SK-N-SH (cell line): Measurements from ENCODE around the gene KLHL35. TPM values are rescaled to one million over a fixed set of nuclear protein-coding genes. Genes with fewer than 3 reads are reported as not detected.

Experiments used
- CTCF ChIA-PET: fragments of 300-600, 350-600 bp; formaldehyde crosslinking; extraction: SDS; loops from one replicate; lab custom pipeline; 2021; lab: Yijun Ruan, JAX
- POLR2A ChIA-PET: fragments of 350-600 bp; sonication (Branson Sonifier 250); formaldehyde crosslinking; extraction: SDS; loops from one replicate; lab custom pipeline; 2020; ENCODE audit warnings: antibody characterized with exemption, inconsistent platforms; lab: Yijun Ruan, JAX
- DNase-seq: peaks from one replicate; pipeline ENCODE4 v3.0.0; 2012
- H2AFZ ChIP-seq: fragments of 200-600 bp; sonication (generic); 2 replicates; pipeline ENCODE4 v1.8.1; 2016; ENCODE audit warnings: antibody characterized with exemption, mild to moderate bottlenecking, low read depth
- H3F3A ChIP-seq: fragments of 200-600 bp; sonication (generic); replicated peaks from 2 replicates; pipeline ENCODE3; 2016; ENCODE audit warnings: antibody characterized with exemption, mild to moderate bottlenecking; ENCODE audit not compliant: insufficient read depth
- H3K27ac ChIP-seq, 2 experiments: fragments of 200-500 bp in 1 of 2; fragments of 200-600 bp in 1 of 2; sonication (Bioruptor generic) in 1 of 2; sonication (generic), shearing (Covaris generic) in 1 of 2; 2 replicates each; pipeline versions ENCODE4 v1.5.1 to v1.6.1; 2014 to 2016; ENCODE audit warnings: low read depth in 2 of 2, inconsistent platforms in 1 of 2, low read length in 1 of 2, mild to moderate bottlenecking in 1 of 2, mixed read lengths in 1 of 2
- H3K27me3 ChIP-seq: fragments of 200-600 bp; sonication (generic), shearing (Covaris generic); 2 replicates; pipeline ENCODE4 v1.6.1; 2016; ENCODE audit warnings: mixed run types; ENCODE audit not compliant: insufficient read depth
- H3K36me3 ChIP-seq, 2 experiments: fragments of 200-500 bp in 1 of 2; fragments of 200-600 bp in 1 of 2; sonication (Bioruptor generic) in 1 of 2; sonication (generic) in 1 of 2; replicated peaks in 1 of 2; 2 replicates each; pipeline versions ENCODE3 to v1.5.1; 2014 to 2016; ENCODE audit warnings: low read length in 1 of 2, mild to moderate bottlenecking in 1 of 2; ENCODE audit not compliant: insufficient read depth in 2 of 2, control insufficient read depth in 1 of 2
- H3K4me1 ChIP-seq, 2 experiments: fragments of 200-500 bp in 1 of 2; fragments of 200-600 bp in 1 of 2; sonication (Bioruptor generic) in 1 of 2; sonication (generic), shearing (Covaris generic) in 1 of 2; 2 replicates each; pipeline versions ENCODE4 v1.5.1 to v1.6.1; 2014 to 2016; ENCODE audit warnings: low read depth in 1 of 2, low read length in 1 of 2, mixed run types in 1 of 2; ENCODE audit not compliant: insufficient read depth in 2 of 2, control insufficient read depth in 1 of 2
- H3K4me2 ChIP-seq: fragments of 200-600 bp; sonication (generic), shearing (Covaris generic); 2 replicates; pipeline ENCODE4 v1.6.1; 2017; ENCODE audit warnings: mixed run types
- H3K4me3 ChIP-seq, 2 experiments: fragments of 200-500 bp in 1 of 2; fragments of 200-600 bp in 1 of 2; sonication (Bioruptor generic) in 1 of 2; sonication (generic), shearing (Covaris generic) in 1 of 2; 2 replicates each; pipeline versions ENCODE4 v1.5.1 to v1.8.1; 2014 to 2016; ENCODE audit warnings: low read depth in 2 of 2, inconsistent platforms in 1 of 2, low read length in 1 of 2, mild to moderate bottlenecking in 1 of 2, mixed read lengths in 1 of 2, moderate library complexity in 1 of 2
- H3K79me2 ChIP-seq: fragments of 200-600 bp; sonication (generic); 2 replicates; pipeline ENCODE4 v1.8.1; 2017; ENCODE audit warnings: mild to moderate bottlenecking; ENCODE audit not compliant: insufficient read depth
- H3K9ac ChIP-seq: fragments of 200-600 bp; sonication (generic); 2 replicates; pipeline ENCODE4 v1.6.1; 2017; ENCODE audit warnings: mixed run types
- H3K9me2 ChIP-seq: fragments of 200-600 bp; sonication (generic); 2 replicates; pipeline ENCODE4 v1.6.1; 2017; ENCODE audit warnings: mixed run types
- H3K9me3 ChIP-seq: fragments of 200-600 bp; sonication (generic); 2 replicates; pipeline ENCODE4 v1.6.1; 2017; ENCODE audit warnings: mixed run types, mild to moderate bottlenecking, moderate library complexity
- H4K20me1 ChIP-seq: fragments of 200-600 bp; sonication (generic); 2 replicates; pipeline ENCODE4 v1.6.1; 2017; ENCODE audit warnings: mild to moderate bottlenecking, mixed run types; ENCODE audit not compliant: insufficient read depth
- CTCF ChIP-seq: fragments of 200-600 bp; sonication (generic); IDR thresholded peaks from 2 replicates; pipeline ENCODE4 v1.6.1; 2017; ENCODE audit warnings: antibody characterized with exemption, mild to moderate bottlenecking, moderate library complexity
- GATA2 ChIP-seq: sonication (generic); formaldehyde crosslinking; IDR thresholded peaks from 2 replicates; pipeline ENCODE4 v1.5.0; 2020; ENCODE audit warnings: mild to moderate bottlenecking, missing genetic modification reagents
- MXI1 ChIP-seq: IDR thresholded peaks from 2 replicates; pipeline ENCODE4 v1.6.1; 2012; ENCODE audit warnings: mild to moderate bottlenecking, low read depth, low read length, improper control_type of control experiment
- NRF1 ChIP-seq: IDR thresholded peaks from 2 replicates; pipeline ENCODE4 v1.6.1; 2012; ENCODE audit warnings: low read depth, mild to moderate bottlenecking, low read length
- PBX3 ChIP-seq: IDR thresholded peaks from 2 replicates; pipeline ENCODE4; 2012
- RFX5 ChIP-seq: IDR thresholded peaks from 2 replicates; pipeline ENCODE4 v1.6.1; 2012; ENCODE audit warnings: mild to moderate bottlenecking, improper control_type of control experiment, low read length
- SIN3A ChIP-seq: IDR thresholded peaks from 2 replicates; pipeline ENCODE4 v1.6.1; 2012; ENCODE audit warnings: low read depth, mild to moderate bottlenecking, low read length, moderate library complexity, borderline replicate concordance
- SMC3 ChIP-seq: IDR thresholded peaks from 2 replicates; pipeline ENCODE4 v1.6.1; 2012; ENCODE audit warnings: low read depth, low read length, improper control_type of control experiment
- TCF12 ChIP-seq: IDR thresholded peaks from 2 replicates; pipeline ENCODE4 v1.4.0; 2012
- TEAD4 ChIP-seq: IDR thresholded peaks from 2 replicates; pipeline ENCODE4 v1.4.0; 2012; ENCODE audit warnings: mild to moderate bottlenecking, borderline replicate concordance; ENCODE audit not compliant: insufficient read depth
- YY1 ChIP-seq: IDR thresholded peaks from 2 replicates; pipeline ENCODE4 v1.4.0; 2012; ENCODE audit warnings: low read depth, mild to moderate bottlenecking
- WGBS: methylation state at CpG from one replicate; pipeline ENCODE4 v1.1.6; 2017; ENCODE audit warnings: low lambda C conversion rate; 5-methylcytosine and 5-hydroxymethylcytosine counted together
- polyA plus RNA-seq, 3 experiments: library from polyadenylated mRNA; depleted of rRNA; stranded (reverse); fragments of >200 nt; gene quantifications; 2 replicates each; pipeline ENCODE4 v1.2.3, GENCODE V29; 2012
- TF ChIP-seq, protein P1 (sequence below): IDR thresholded peaks from 2 replicates; pipeline ENCODE4 v1.4.0; 2012; ENCODE audit warnings: low read depth, borderline replicate concordance
- TF ChIP-seq, protein P2 (sequence below): IDR thresholded peaks from 2 replicates; pipeline ENCODE4 v1.4.0; 2012; ENCODE audit warnings: low read depth
- TF ChIP-seq, protein P3 (sequence below): fragments of 150-350 bp; IDR thresholded peaks from 2 replicates; pipeline ENCODE4 v1.6.1; 2016; ENCODE audit warnings: mild to moderate bottlenecking, low read depth, low read length

Gene KLHL35
- polyA plus RNA-seq, 1 of the 3 experiments (the other 2 are of a cell fraction): 1.7 TPM

DNA sequence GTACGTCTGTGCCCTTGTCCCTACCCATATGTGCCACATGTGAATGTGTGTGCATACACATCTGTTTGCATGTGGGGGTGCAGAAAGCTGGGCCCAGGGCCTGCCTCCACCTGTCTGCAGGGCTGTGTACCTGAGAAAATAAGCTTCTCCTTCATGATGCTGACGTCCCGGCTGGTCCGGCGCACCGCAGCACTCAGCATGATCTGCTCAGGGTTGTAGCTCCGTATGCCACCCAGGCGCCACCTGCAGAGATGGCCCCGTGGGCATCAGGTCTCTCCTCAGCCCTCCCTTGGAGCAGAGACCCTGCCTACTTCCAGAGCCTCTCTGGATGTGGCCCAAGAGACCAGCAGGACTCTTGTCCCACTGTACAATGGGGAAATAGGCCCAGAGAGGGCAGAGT lies 3.8 kb upstream of the KLHL35 start:
- WGBS: 90% methylated on average over 8 of the region's 9 CpGs
- Histone ChIP-seq H3K9ac (no peak overlapping the region), H3K27ac (no peak overlapping the region), H3K9me2 (no peaks in the 10 kb centered on the region), H3K36me3 (no peaks in the 10 kb centered on the region), H4K20me1 (no peaks in the 10 kb centered on the region), H3K9me3 (no peaks in the 10 kb centered on the region), H3F3A (no peaks in the 10 kb centered on the region), H3K4me2 (no peak overlapping the region), H3K27me3 (no peaks in the 10 kb centered on the region), H3K79me2 (no peaks in the 10 kb centered on the region), H2AFZ (no peak overlapping the region), H3K4me3 (no peak overlapping the region), H3K4me1 (no peaks in the 10 kb centered on the region)
- ChIA-PET POLR2A (no interaction called here), CTCF (interaction anchor here (1.0 to 9.0 kb wide), 5 partner anchors 9 to 157 kb away, joined by 4 to 54 read pairs (median 6); no protein-coding TSS in a partner anchor)
- DNase-seq: no peak
- TF ChIP-seq SIN3A: no peak
- TF ChIP-seq CTCF: no peak
- no peak for TF ChIP-seq GATA2 (CRISPR knock-in tag)
- TF ChIP-seq YY1: no peak
- no peak for TF ChIP-seq SMC3
- no peak for TF ChIP-seq TEAD4
- TF ChIP-seq PBX3: no peak

DNA sequence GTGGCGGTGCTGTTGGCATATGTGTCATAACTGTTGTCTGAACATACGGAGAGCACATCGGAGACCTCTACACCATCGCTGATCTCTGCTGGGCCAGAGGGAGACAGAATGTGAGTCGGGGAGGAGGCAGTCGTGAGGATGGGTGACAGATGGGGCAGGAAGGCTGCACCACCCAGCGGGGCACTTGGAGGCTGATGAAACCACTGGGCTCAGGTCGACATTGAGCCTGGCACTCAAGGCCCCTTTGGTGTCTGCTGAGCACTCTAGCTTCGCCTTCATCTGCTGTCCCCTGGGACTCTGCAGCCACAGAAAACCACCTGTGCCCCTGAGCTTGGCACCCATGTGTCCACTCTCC lies 2.5 kb upstream of the KLHL35 start:
- Histone ChIP-seq H3K4me2 (no peak overlapping the region), H2AFZ (no peak overlapping the region), H3K36me3 (no peaks in the 10 kb centered on the region), H3K27me3 (peaks cover 7% of the 10 kb centered on the region), H3K9me3 (no peaks in the 10 kb centered on the region), H3F3A (no peaks in the 10 kb centered on the region), H3K9ac (no peak overlapping the region), H3K4me1 (peaks cover 0 to 2% of the 10 kb centered on the region in 2 experiments; a peak in 1 of 4 replicates), H4K20me1 (no peaks in the 10 kb centered on the region), H3K27ac (no peak overlapping the region), H3K4me3 (no peak overlapping the region), H3K79me2 (no peaks in the 10 kb centered on the region), H3K9me2 (no peaks in the 10 kb centered on the region)
- CTCF ChIA-PET: interaction anchor here (0.6 to 9.0 kb wide), 6 partner anchors 10 to 155 kb away, joined by 3 to 54 read pairs (median 5); no protein-coding TSS in a partner anchor
- WGBS: 68% methylated on average over 8 of the region's 9 CpGs
- DNase-seq: no peak
- POLR2A ChIA-PET: no interaction called here
- TF ChIP-seq GATA2 (CRISPR knock-in tag) (no peak), RFX5 (no peak), MXI1 (no peak), TCF12 (no peak), CTCF (no peak), SIN3A (no peak), NRF1 (no peak)
- TF ChIP-seq, protein P1, sequence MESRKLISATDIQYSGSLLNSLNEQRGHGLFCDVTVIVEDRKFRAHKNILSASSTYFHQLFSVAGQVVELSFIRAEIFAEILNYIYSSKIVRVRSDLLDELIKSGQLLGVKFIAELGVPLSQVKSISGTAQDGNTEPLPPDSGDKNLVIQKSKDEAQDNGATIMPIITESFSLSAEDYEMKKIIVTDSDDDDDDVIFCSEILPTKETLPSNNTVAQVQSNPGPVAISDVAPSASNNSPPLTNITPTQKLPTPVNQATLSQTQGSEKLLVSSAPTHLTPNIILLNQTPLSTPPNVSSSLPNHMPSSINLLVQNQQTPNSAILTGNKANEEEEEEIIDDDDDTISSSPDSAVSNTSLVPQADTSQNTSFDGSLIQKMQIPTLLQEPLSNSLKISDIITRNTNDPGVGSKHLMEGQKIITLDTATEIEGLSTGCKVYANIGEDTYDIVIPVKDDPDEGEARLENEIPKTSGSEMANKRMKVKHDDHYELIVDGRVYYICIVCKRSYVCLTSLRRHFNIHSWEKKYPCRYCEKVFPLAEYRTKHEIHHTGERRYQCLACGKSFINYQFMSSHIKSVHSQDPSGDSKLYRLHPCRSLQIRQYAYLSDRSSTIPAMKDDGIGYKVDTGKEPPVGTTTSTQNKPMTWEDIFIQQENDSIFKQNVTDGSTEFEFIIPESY: no peak
- TF ChIP-seq, protein P2, sequence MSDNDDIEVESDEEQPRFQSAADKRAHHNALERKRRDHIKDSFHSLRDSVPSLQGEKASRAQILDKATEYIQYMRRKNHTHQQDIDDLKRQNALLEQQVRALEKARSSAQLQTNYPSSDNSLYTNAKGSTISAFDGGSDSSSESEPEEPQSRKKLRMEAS: no peak
- TF ChIP-seq, protein P3, sequence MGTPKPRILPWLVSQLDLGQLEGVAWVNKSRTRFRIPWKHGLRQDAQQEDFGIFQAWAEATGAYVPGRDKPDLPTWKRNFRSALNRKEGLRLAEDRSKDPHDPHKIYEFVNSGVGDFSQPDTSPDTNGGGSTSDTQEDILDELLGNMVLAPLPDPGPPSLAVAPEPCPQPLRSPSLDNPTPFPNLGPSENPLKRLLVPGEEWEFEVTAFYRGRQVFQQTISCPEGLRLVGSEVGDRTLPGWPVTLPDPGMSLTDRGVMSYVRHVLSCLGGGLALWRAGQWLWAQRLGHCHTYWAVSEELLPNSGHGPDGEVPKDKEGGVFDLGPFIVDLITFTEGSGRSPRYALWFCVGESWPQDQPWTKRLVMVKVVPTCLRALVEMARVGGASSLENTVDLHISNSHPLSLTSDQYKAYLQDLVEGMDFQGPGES: no peak
